WI38 (cell line): ENCODE data around the gene CFAP20.

Source experiments
- H3K4me3 ChIP-seq: 2 replicates; pipeline ENCODE4 v1.5.1; 2011; ENCODE audit warnings: low read depth, mild to moderate bottlenecking, control low read depth, low read length
- CTCF ChIP-seq: IDR thresholded peaks from 2 replicates; pipeline ENCODE4 v1.5.1; 2012; ENCODE audit warnings: low read depth, mild to moderate bottlenecking, control low read depth, low read length

The CFAP20 gene

GRCh38 chr16:58118801-58119508 lies 10.2 kb downstream of the CFAP20 start:
- TF ChIP-seq CTCF: no peak
- no peak overlapping the region for H3K4me3 ChIP-seq

GRCh38 chr16:58116529-58116928 lies 12.7 kb downstream of the CFAP20 start:
- no peak for TF ChIP-seq CTCF
- H3K4me3 ChIP-seq: no peak overlapping the region; the same call in 1 of the 2 replicates

DNA sequence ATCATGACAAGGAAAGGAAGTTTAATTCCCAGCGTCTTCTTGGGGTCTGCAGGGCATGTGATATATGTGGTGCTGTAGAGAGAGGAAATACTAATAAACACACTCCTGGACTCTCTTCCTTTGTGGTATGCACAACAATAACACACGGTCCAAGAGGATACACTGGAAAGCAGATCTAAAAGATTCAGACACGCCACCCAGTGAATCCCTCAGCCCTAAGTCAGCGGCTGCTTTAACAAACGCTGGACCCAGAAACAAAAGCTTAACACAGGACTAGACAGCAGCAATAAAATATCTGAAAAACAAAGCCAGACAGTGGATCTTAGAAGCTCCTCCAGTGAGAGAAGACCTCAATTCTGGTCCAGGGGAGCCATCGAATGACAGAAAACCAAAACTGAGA lies 13.1 kb downstream of the CFAP20 start:
- TF ChIP-seq CTCF: no peak
- H3K4me3 ChIP-seq: no peak overlapping the region; the same call in 1 of the 2 replicates

DNA sequence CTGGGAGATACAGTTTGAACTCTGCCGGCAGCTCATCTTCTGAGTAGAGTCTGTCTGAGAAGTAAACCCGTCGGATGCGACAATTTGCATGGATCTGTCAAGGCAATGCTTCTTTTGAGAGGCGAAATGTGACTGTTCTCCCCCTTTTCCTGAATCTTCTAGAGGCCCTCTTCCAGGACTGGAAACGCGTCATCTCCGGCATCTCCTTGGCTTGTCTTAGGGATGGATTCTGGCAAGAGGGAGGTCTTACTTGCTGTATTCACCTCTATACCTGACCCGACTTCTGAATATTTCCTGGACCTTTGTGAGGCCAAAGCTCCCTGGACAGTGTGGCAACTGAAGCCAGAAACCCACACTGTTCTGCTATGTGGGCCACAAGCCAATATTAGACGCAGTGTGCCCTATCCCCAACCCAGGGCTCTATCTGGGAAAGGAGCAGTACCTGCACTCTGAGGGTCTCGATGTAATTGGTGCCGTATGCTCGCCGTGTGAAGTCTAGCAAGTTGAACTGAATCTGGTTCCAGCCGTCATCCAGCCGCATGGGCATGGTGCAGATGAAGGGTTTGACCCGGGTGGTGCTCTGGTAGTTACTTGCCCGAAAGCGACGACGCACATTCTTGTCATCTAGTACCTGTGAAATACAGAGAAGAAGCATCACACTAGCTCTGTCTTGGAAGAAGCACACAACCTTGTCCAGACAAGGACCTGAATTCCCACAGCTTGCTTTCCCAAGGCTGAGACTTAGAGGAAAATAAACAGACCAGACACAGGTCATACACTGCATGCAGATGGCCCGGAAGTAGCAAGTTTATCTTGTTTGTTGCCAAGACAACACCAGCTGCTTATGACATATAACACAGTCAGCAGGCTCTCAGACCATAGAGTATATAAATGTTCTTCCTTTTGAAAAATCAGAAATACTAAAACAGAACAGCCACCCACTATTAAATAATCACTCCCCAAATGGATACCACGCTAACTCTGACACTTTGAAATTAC lies 14.1 kb downstream of the CFAP20 start:
- H3K4me3 ChIP-seq: no peak overlapping the region
- no peak for TF ChIP-seq CTCF

- H3K4me3 ChIP-seq: no peak overlapping the region
- TF ChIP-seq CTCF: no peak
Measured at GRCh38 chr16:58111302-58111627, 17.9 kb downstream of the CFAP20 start.

DNA sequence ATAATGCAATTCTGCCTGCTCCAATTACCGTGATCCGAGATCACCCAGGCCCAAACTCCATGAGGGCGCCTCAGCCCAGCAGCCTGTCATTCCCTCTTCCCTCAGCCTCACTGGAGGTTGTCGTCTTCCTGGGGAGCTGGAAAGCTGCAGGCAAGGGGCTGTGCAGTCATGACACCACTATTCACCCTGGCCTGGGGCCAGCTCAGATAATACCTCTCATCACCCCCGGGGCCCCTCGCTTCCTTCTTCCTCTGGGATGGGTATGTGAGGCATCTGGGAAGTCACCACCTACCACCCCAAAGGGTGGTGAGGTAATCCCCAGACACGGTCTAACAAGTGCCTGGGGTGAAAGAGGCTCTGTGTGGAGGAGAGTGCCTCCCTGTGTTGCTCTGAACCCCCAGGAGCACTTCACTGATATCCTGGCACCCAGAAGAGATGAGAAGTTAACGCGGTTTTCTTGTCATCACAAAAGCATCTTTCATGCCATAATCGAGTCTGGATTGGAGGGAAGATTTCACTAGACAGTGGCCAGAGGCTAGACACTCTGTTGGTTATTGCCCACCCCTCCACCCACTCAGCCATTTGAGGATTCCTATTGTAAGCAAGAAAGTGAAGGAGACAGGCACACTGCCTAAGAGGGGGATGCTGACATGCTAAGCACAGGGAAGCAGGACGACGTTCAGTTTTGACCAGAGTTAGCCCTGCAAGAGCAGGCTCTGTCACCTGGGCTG lies 18.4 kb downstream of the CFAP20 start:
- TF ChIP-seq CTCF: no peak
- H3K4me3 ChIP-seq: no peak overlapping the region

GRCh38 chr16:58109881-58110280 lies 19.3 kb downstream of the CFAP20 start:
- TF ChIP-seq CTCF: no peak
- no peak overlapping the region for H3K4me3 ChIP-seq
